HUES6 (cell line): Measurements from ENCODE around the gene ADGRG2.
"Not testable (repeated sequence)": the region's sequence is repeated elsewhere in the genome, so short reads cannot be mapped to it uniquely, and the experiment has no call there.

Experiments used
- H3K27ac ChIP-seq: 2 replicates; pipeline ENCODE4 v1.7.0; 2013; ENCODE audit warnings: low read depth, mild to moderate bottlenecking, low read length, inconsistent platforms
- H3K27me3 ChIP-seq: 2 replicates; pipeline ENCODE4 v1.6.1; 2013; ENCODE audit warnings: low read length; ENCODE audit not compliant: control insufficient read depth, insufficient read depth
- H3K36me3 ChIP-seq: 2 replicates; pipeline ENCODE4 v1.6.1; 2013; ENCODE audit warnings: low read length; ENCODE audit not compliant: control insufficient read depth, insufficient read depth
- H3K4me1 ChIP-seq: 2 replicates; pipeline ENCODE4 v1.6.1; 2013; ENCODE audit warnings: low read length; ENCODE audit not compliant: control insufficient read depth, insufficient read depth
- H3K4me3 ChIP-seq: 2 replicates; pipeline ENCODE4 v1.5.1; 2013; ENCODE audit warnings: low read depth, low read length
- H3K9ac ChIP-seq: one replicate; pipeline ENCODE4 v1.6.1; 2013; ENCODE audit warnings: mild to moderate bottlenecking, low read length
- H3K9me3 ChIP-seq: 2 replicates; pipeline ENCODE4 v1.6.1; 2013; ENCODE audit warnings: low read depth, low read length; ENCODE audit not compliant: control insufficient read depth, insufficient read depth

Gene ADGRG2

DNA sequence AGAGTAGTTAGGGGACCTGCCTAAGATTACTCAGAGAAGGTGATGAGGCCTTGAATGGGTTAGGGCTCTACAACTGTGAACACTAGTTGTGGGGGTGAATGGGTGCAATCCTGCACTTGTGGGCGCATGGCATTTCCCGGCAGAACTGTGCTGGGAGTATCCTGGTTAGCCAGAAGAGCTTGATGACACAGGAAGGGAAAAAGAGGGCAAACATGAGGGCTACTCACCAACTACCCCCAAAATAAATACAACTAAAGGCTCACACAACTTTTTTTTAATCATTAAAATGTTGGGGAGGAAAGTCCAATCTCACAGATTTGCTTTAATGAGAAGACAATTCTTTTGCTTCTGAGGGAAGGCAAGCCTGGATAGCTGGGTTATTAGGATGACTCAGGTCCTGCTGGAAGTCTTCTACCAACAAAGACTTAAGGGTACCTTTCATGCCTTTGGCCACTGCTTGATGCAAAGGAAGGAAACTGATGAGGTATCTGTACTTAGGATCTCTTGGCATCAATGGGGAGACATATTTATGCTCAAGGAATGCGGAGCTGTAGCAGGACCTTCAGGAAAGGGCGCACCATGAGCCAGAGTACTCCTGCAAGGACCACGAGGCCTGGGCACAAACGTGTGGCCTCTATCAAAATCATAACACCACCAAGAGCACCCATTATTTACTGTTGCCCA is 141.0 kb downstream of the ADGRG2 start:
- Histone ChIP-seq H3K27me3 (no peaks in the 10 kb centered on the region), H3K27ac (no peak overlapping the region), H3K4me3 (no peak overlapping the region), H3K9me3 (no peaks in the 10 kb centered on the region), H3K36me3 (no peaks in the 10 kb centered on the region), H3K9ac (no peak overlapping the region), H3K4me1 (no peaks in the 10 kb centered on the region; the same call in 1 of the 2 replicates)

DNA sequence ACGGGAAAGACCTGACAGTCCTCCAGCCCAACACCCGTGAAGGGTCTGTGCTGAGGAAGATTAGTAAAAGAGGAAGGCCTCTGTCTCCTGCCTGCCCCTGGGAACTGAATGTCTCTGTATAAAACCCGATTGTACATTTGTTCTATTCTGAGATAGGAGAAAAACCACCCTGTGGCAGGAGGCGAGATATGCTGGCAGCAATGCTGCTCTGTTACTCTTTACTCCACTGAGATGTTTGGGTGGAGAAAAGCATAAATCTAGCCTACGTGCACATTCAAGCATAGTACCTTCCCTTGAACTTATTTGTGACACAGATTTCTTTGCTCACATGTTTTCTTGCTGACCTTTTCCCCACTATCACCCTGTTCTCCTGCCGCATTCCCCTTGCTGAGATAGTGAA is 142.0 kb downstream of the ADGRG2 start:
- not testable (repeated sequence) for H3K36me3 ChIP-seq, H3K9me3 ChIP-seq, H3K9ac ChIP-seq, H3K27ac ChIP-seq, H3K4me1 ChIP-seq, H3K27me3 ChIP-seq, H3K4me3 ChIP-seq

- Histone ChIP-seq H3K27ac (no peak overlapping the region), H3K4me1 (no peaks in the 10 kb centered on the region), H3K9ac (no peak overlapping the region), H3K36me3 (peaks cover 2% of the 10 kb centered on the region; the same call in 1 of the 2 replicates), H3K9me3 (no peaks in the 10 kb centered on the region), H3K27me3 (no peaks in the 10 kb centered on the region), H3K4me3 (no peak overlapping the region)
These were observed 147.3 kb downstream of the ADGRG2 start for GRCh38 chrX:18974993-18975392.

DNA sequence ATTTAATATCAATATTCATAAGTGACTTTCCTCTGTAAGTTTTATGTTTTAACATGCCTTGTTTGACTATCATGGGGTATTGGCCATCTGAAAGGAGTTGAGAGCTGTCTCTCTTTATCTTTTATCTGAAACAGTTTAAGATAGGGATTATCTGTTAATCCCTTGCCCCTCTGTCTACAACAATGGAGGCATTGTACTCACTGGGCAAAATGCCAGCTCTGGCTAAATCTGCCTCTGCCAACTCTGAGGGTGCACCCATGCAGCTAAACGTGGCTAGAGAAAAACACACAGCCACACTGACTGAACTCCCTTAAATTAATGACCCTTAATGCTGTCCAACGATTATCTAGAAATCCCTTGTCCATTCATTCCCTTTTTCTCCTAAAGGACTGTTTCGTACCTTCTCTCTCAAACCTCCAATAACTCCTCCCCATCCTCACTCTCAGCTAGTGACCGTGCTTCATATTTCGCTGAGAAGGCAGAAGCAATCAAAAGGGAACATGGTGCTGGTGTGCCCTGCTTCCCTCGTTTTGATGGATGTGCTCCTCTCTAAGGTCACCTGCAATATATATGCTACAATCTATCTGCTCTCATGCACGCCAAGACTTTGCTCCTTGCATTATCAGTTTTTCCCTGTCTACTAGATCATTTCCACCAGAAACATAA is 148.6 kb downstream of the ADGRG2 start:
- H3K27ac ChIP-seq: no peak overlapping the region
- H3K4me3 ChIP-seq: no peak overlapping the region
- H3K36me3 ChIP-seq: peaks cover 2% of the 10 kb centered on the region; the same call in 1 of the 2 replicates
- H3K4me1 ChIP-seq: no peaks in the 10 kb centered on the region
- H3K9ac ChIP-seq: no peak overlapping the region
- no peaks in the 10 kb centered on the region for H3K9me3 ChIP-seq
- H3K27me3 ChIP-seq: no peaks in the 10 kb centered on the region

- Histone ChIP-seq H3K4me1 (no peaks in the 10 kb centered on the region), H3K36me3 (peaks cover 2% of the 10 kb centered on the region; the same call in 1 of the 2 replicates), H3K27me3 (no peaks in the 10 kb centered on the region), H3K4me3 (no peak overlapping the region), H3K27ac (no peak overlapping the region), H3K9me3 (no peaks in the 10 kb centered on the region), H3K9ac (no peak overlapping the region)
These were observed 150.8 kb downstream of the ADGRG2 start for GRCh38 chrX:18971506-18971905.

GRCh38 chrX:18970465-18970864 is 151.8 kb downstream of the ADGRG2 start:
- Histone ChIP-seq H3K27me3 (no peaks in the 10 kb centered on the region), H3K4me1 (no peaks in the 10 kb centered on the region)

DNA sequence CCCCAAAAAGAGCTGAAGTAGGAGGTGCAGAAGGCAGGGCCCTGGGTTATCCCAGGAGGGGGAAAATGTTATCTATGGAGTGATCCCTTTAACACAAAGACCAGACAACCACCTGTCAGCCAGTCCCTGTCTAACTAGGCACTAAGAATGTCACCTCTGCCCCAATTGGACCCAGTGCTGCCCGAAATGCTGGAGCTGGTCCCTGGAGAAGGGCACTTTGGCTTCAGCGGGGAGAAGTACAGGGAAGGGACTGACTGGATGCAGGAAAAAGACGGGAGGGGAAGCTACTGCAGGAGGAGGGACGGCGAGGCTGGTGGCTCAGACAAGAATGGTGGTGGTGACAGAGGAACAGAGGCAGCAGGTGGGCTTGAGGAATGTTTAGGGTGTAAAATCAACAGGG is 155.6 kb downstream of the ADGRG2 start:
- Histone ChIP-seq H3K27me3 (no peaks in the 10 kb centered on the region), H3K36me3 (peaks cover 2% of the 10 kb centered on the region; the same call in 1 of the 2 replicates), H3K4me3 (no peak overlapping the region), H3K4me1 (no peaks in the 10 kb centered on the region), H3K9me3 (no peaks in the 10 kb centered on the region), H3K27ac (no peak overlapping the region), H3K9ac (no peak overlapping the region)

More at GRCh38 chrX:18970465-18970864, 151.8 kb downstream of the ADGRG2 start:
- Histone ChIP-seq H3K9ac (no peak overlapping the region), H3K36me3 (peaks cover 2% of the 10 kb centered on the region; the same call in 1 of the 2 replicates), H3K9me3 (no peaks in the 10 kb centered on the region), H3K27ac (no peak overlapping the region), H3K4me3 (no peak overlapping the region)

- Histone ChIP-seq H3K9me3 (no peaks in the 10 kb centered on the region), H3K36me3 (no peaks in the 10 kb centered on the region), H3K9ac (no peak overlapping the region), H3K4me1 (peaks cover 6% of the 10 kb centered on the region; the same call in 1 of the 2 replicates), H3K4me3 (no peak overlapping the region), H3K27ac (no peak overlapping the region), H3K27me3 (no peaks in the 10 kb centered on the region)
These were observed 157.4 kb downstream of the ADGRG2 start for GRCh38 chrX:18964901-18965300.

GRCh38 chrX:18964026-18964425 is 158.2 kb downstream of the ADGRG2 start:
- H3K9ac ChIP-seq: no peak overlapping the region
- H3K4me3 ChIP-seq: no peak overlapping the region
- H3K27ac ChIP-seq: no peak overlapping the region
- H3K9me3 ChIP-seq: no peaks in the 10 kb centered on the region
- no peaks in the 10 kb centered on the region for H3K27me3 ChIP-seq
- peaks cover 6% of the 10 kb centered on the region; the same call in 1 of the 2 replicates for H3K4me1 ChIP-seq
- H3K36me3 ChIP-seq: no peaks in the 10 kb centered on the region

DNA sequence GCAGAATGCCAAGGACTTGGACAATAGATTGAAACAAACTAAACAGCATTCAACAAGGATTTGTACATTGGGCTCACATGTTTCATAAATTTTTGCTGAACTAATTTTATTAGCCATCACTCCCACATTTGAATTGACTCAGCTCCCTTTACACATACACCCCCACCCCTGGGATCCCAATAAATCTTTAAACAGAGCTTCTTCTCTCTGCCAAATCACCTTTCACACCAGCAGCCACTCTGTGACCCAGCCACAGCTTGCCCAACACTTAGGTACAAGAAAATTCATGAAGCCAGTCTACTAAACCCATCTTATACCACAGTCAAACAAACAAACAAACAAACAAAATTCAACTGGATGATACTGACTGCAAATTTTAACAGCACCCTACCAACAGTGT is 159.9 kb downstream of the ADGRG2 start:
- no peak overlapping the region for H3K4me3 ChIP-seq
- H3K36me3 ChIP-seq: no peaks in the 10 kb centered on the region
- peaks cover 6% of the 10 kb centered on the region; the same call in 1 of the 2 replicates for H3K4me1 ChIP-seq
- H3K27ac ChIP-seq: no peak overlapping the region
- no peaks in the 10 kb centered on the region for H3K27me3 ChIP-seq
- no peak overlapping the region for H3K9ac ChIP-seq
- no peaks in the 10 kb centered on the region for H3K9me3 ChIP-seq

DNA sequence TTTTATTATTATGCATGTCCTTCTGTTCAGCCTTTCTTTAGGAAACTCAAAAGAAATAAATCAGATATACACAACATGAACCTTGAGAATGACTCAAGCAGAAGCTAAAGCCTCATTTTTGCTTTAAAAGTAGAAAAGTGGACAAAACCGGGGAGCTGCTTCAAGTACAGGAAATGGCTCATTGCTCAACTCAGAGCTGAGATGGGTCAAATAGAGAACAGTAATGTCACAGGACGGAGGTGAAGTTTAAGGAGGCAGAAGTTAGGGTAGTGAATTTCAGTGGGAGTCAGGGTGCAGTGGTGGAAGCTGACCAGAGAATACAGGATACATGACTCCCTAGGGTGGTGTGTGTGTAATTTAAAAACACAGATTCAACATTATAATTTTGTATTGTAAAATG is 160.6 kb downstream of the ADGRG2 start:
- H3K4me1 ChIP-seq: peaks cover 6% of the 10 kb centered on the region; the same call in 1 of the 2 replicates
- H3K9ac ChIP-seq: no peak overlapping the region
- no peaks in the 10 kb centered on the region for H3K36me3 ChIP-seq
- no peaks in the 10 kb centered on the region for H3K9me3 ChIP-seq
- no peaks in the 10 kb centered on the region for H3K27me3 ChIP-seq
- H3K27ac ChIP-seq: no peak overlapping the region
- no peak overlapping the region for H3K4me3 ChIP-seq
